Measurements from ENCODE around the gene FBXL17. TPM values are rescaled to one million over a fixed set of nuclear protein-coding genes. Genes with fewer than 3 reads are reported as not detected.

Gene FBXL17
- total RNA-seq, 1 experiment from 2014 or later: 5.3 TPM

- H3K27ac ChIP-seq (ENCODE audit: insufficient read length, low read depth, low read length): no peak overlapping the region
- Mint-ChIP-seq H3K27me3 (ENCODE audit: low read depth) (no peaks in the 10 kb centered on the region), H3K36me3 (ENCODE audit: insufficient read depth in 1 of 3, low read depth in 3 of 3) (no peaks in the 10 kb centered on the region; a peak in 1 of 7 replicates), H3K4me1 (peaks cover 34 to 41% of the 10 kb centered on the region in 2 experiments), H3K27ac (no peak overlapping the region), H3K4me3 (no peak overlapping the region), H3K9me3 (no peaks in the 10 kb centered on the region)
- H3K4ac ChIP-seq (ENCODE audit: low read depth, low read length): no peak overlapping the region
- H3K56ac ChIP-seq (ENCODE audit: insufficient read length, low read depth, low read length): no peak overlapping the region
- H2BK12ac ChIP-seq (ENCODE audit: insufficient read length, low read depth, low read length): no peak overlapping the region
- H3K9ac ChIP-seq (ENCODE audit: extremely low read depth, insufficient read length, low read length): no peak overlapping the region
- no peaks in the 10 kb centered on the region for H3K79me1 ChIP-seq (ENCODE audit: insufficient read depth, low read depth, low read length, poor library complexity, severe bottlenecking)
- no peak overlapping the region for H2BK15ac ChIP-seq (ENCODE audit: low read depth, low read length)
- no peaks in the 10 kb centered on the region for H3K79me2 ChIP-seq (ENCODE audit: insufficient read depth, low read length)
- H3K9me3 ChIP-seq (ENCODE audit: control insufficient read depth, low read depth, low read length): no peaks in the 10 kb centered on the region
- H2BK120ac ChIP-seq (ENCODE audit: low read depth, low read length, poor library complexity, severe bottlenecking): no peak overlapping the region
- H4K8ac ChIP-seq (replicated peaks; ENCODE audit: insufficient read length, low read depth, low read length): no peak overlapping the region
- no peak overlapping the region for H4K5ac ChIP-seq (ENCODE audit: insufficient read length, low read depth, low read length)
- H3K23ac ChIP-seq (ENCODE audit: insufficient read length, low read depth, low read length): no peak overlapping the region
- no peak overlapping the region for H3T11ph ChIP-seq (ENCODE audit: low read length)
- H3K4me2 ChIP-seq (ENCODE audit: insufficient read depth, insufficient read length, low read length): no peak overlapping the region
- no peak overlapping the region for H3K14ac ChIP-seq (ENCODE audit: insufficient read depth, low read length)
- H3K27me3 ChIP-seq (ENCODE audit: insufficient read depth, low read length): no peaks in the 10 kb centered on the region
- no peak overlapping the region for H2AFZ ChIP-seq (ENCODE audit: low read length)
- H3K18ac ChIP-seq (ENCODE audit: insufficient read length, low read depth, low read length): no peak overlapping the region
- H2AK5ac ChIP-seq (ENCODE audit: insufficient read length, low read length): no peak overlapping the region
- TF ChIP-seq CTCF (conservative IDR thresholded peaks at IDR 0.05): no peak
- WGBS (ENCODE audit: extremely low coverage, insufficient read length, low lambda C conversion rate): no CpG with 5 or more reads among the region's 1 CpG
- no peaks in the 10 kb centered on the region for H4K20me1 ChIP-seq (ENCODE audit: control insufficient read depth, insufficient read depth, insufficient read length)
- no peak overlapping the region for H2BK20ac ChIP-seq (ENCODE audit: low read depth, low read length, poor library complexity, severe bottlenecking)
- H3K23me2 ChIP-seq (ENCODE audit: insufficient read length, low read depth, low read length, poor library complexity, severe bottlenecking): no peaks in the 10 kb centered on the region
- H3K4me1 ChIP-seq (ENCODE audit: insufficient read depth, low read length): peaks cover 2% of the 10 kb centered on the region; the same call in 1 of the 2 replicates
- no peak overlapping the region for H2BK5ac ChIP-seq (ENCODE audit: insufficient read length, low read length)
- no peak overlapping the region for H4K91ac ChIP-seq (ENCODE audit: insufficient read length, low read depth, low read length)
- no peak for DNase-seq
Measured at GRCh38 chr5:107930891-107931290, 451.0 kb downstream of the FBXL17 start.
